NCI-H524 (cell line): ENCODE results near the gene ASAH2B.

ENCODE experiments used
- DNase-seq, 2 experiments: peaks; one replicate each; lab custom pipeline; 2025; lab: John Stamatoyannopoulos, UW

ASAH2B gene

GRCh38 chr10:50798297-50798696 lies 58.6 kb downstream of the ASAH2B start:
- DNase-seq, result no peak

- DNase-seq, result no peak
Measured at GRCh38 chr10:50799595-50799994, 59.9 kb downstream of the ASAH2B start.

GRCh38 chr10:50805981-50806622 lies 66.4 kb downstream of the ASAH2B start:
- no peak for DNase-seq

- no peak for DNase-seq
Measured at GRCh38 chr10:50807851-50808776, 68.4 kb downstream of the ASAH2B start.
